CD4-positive, alpha-beta T cell (primary cell): ENCODE data around the gene PIK3R6. TPM values are rescaled to one million over a fixed set of nuclear protein-coding genes. Genes with fewer than 3 reads are reported as not detected.

ENCODE experiments used
- ATAC-seq: fragments of 200-7000 bp; cut with Tn5 transposase; one replicate; pipeline ENCODE4 v1.10.0; 2022; ENCODE audit warnings: mild to moderate bottlenecking; ENCODE audit not compliant: poor library complexity
- CTCF ChIA-PET: fragments of 350-600 bp; sonication (Branson Sonifier 250); formaldehyde crosslinking; loops from one replicate; lab custom pipeline; 2021; ENCODE audit warnings: antibody characterized with exemption, inconsistent platforms; lab: Charles Lee
- POLR2A ChIA-PET: fragments of 350-600 bp; sonication (Branson Sonifier 250); formaldehyde crosslinking; loops from one replicate; lab custom pipeline; 2021; ENCODE audit warnings: antibody characterized with exemption, inconsistent platforms; lab: Charles Lee
- DNase-seq, 14 experiments: peaks; one replicate each; pipeline ENCODE4 v3.0.0-alpha.2; 2013 to 2020; ENCODE audit warnings: mixed read lengths in 2 of 14
- H3K27ac ChIP-seq, 2 donors: one replicate each; pipeline versions ENCODE4 v1.5.1 to v1.7.0; 2013; ENCODE audit warnings: low read length in 2 of 2, low read depth in 1 of 2, mild to moderate bottlenecking in 1 of 2
- H3K27me3 ChIP-seq, 2 experiments: 1 replicate in 1 of 2; 2 replicates in 1 of 2; pipeline versions ENCODE4 v1.6.1 to v1.7.0; 2013; ENCODE audit warnings: low read length in 2 of 2, control low read depth in 1 of 2, mild to moderate bottlenecking in 1 of 2, moderate library complexity in 1 of 2; ENCODE audit not compliant: insufficient read depth in 2 of 2, control insufficient read depth in 1 of 2
- H3K36me3 ChIP-seq: one replicate; pipeline ENCODE4 v1.6.1; 2013; ENCODE audit warnings: low read length, control low read depth; ENCODE audit not compliant: insufficient read depth
- H3K4me1 ChIP-seq: one replicate; pipeline ENCODE4 v1.6.1; 2013; ENCODE audit warnings: low read length, control low read depth; ENCODE audit not compliant: insufficient read depth
- H3K4me3 ChIP-seq: one replicate; pipeline ENCODE4 v1.5.1; 2013; ENCODE audit warnings: mild to moderate bottlenecking, low read length, moderate library complexity
- H3K9me3 ChIP-seq, 2 experiments: 1 replicate in 1 of 2; 2 replicates in 1 of 2; pipeline versions ENCODE4 v1.6.1 to v1.7.0; 2013; ENCODE audit warnings: low read length in 2 of 2, mild to moderate bottlenecking in 2 of 2, control low read depth in 1 of 2, moderate library complexity in 1 of 2; ENCODE audit not compliant: control insufficient read depth in 1 of 2, insufficient read depth in 1 of 2
- H3K27ac Mint-ChIP-seq: one replicate; pipeline ENCODE4 v1.8.0; 2020; ENCODE audit warnings: mixed read lengths
- H3K27me3 Mint-ChIP-seq: one replicate; pipeline ENCODE4 v1.8.0; 2021; ENCODE audit warnings: mixed read lengths
- H3K36me3 Mint-ChIP-seq: one replicate; pipeline ENCODE4 v1.8.0; 2021; ENCODE audit warnings: low read depth, mixed read lengths
- H3K4me1 Mint-ChIP-seq: one replicate; pipeline ENCODE4 v1.8.0; 2021; ENCODE audit warnings: low read depth, mixed read lengths
- H3K4me3 Mint-ChIP-seq: one replicate; pipeline ENCODE4 v1.8.0; 2020; ENCODE audit warnings: mild to moderate bottlenecking, mixed read lengths
- H3K9me3 Mint-ChIP-seq: one replicate; pipeline ENCODE4 v1.8.0; 2020; ENCODE audit warnings: mixed read lengths
- intact Hi-C, 2 experiments: fragments of 100-400 bp; cut with DNase I in 1 of 2; cut with micrococcal nuclease in 1 of 2; formaldehyde crosslinking; loops; one replicate each; pipeline versions ENCODE4 v1.15.1 to v1.9.0; 2023 to 2025; cut with DNase I, micrococcal nuclease
- total RNA-seq, 174 experiments: library from RNA in 2 of 174; stranded (reverse) in 2 of 174; gene quantifications; one replicate each; pipeline ENCODE4 v1.2.3 and lab custom pipeline; 2021 to 2026
- TF ChIP-seq, protein P1 (sequence below): fragments of 200-600 bp; IDR thresholded peaks from one replicate; pipeline ENCODE4 v1.8.0; 2022; ENCODE audit warnings: antibody characterized with exemption, mild to moderate bottlenecking

Gene PIK3R6
- total RNA-seq, 2 experiments from 2014 or later, result 0.50 to 0.60 TPM

DNA sequence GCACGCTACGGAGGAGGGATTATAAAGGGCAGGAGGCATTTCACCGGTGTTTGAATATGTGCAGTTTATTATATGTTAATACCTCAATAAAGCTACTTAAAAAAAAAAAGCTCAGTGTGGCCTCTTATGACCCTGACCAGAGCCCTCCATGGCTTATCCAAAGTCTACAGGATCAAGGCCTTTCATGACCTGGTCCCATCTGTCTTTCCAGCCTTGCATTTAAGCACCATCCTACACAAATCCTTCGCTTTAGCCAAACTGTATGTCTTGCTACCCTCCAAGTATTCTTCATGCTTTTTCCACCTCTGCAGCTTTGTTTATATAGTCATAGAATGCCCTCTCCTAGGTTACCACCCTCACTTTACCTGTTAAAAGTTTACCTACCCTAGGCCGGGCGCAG, 74.8 kb downstream of the PIK3R6 start:
- POLR2A ChIA-PET, result no interaction called here
- H3K27ac ChIP-seq, result no peak overlapping the region

GRCh38 chr17:8791910-8792270, 75.6 kb downstream of the PIK3R6 start:
- TF ChIP-seq, protein P1, sequence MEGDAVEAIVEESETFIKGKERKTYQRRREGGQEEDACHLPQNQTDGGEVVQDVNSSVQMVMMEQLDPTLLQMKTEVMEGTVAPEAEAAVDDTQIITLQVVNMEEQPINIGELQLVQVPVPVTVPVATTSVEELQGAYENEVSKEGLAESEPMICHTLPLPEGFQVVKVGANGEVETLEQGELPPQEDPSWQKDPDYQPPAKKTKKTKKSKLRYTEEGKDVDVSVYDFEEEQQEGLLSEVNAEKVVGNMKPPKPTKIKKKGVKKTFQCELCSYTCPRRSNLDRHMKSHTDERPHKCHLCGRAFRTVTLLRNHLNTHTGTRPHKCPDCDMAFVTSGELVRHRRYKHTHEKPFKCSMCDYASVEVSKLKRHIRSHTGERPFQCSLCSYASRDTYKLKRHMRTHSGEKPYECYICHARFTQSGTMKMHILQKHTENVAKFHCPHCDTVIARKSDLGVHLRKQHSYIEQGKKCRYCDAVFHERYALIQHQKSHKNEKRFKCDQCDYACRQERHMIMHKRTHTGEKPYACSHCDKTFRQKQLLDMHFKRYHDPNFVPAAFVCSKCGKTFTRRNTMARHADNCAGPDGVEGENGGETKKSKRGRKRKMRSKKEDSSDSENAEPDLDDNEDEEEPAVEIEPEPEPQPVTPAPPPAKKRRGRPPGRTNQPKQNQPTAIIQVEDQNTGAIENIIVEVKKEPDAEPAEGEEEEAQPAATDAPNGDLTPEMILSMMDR, result no peak
- ChIA-PET POLR2A (no interaction called here), CTCF (interaction anchor here (0.8 kb wide), 1 partner anchor 10 kb away, joined by 4 read pairs; no protein-coding TSS in a partner anchor)
- no peaks in the 10 kb centered on the region for H3K9me3 Mint-ChIP-seq
- H3K36me3 Mint-ChIP-seq, result no peaks in the 10 kb centered on the region
- Histone ChIP-seq H3K9me3 (no peaks in the 10 kb centered on the region), H3K4me1 (no peaks in the 10 kb centered on the region), H3K27me3 (no peaks in the 10 kb centered on the region), H3K27ac (no peak overlapping the region), H3K36me3 (no peaks in the 10 kb centered on the region), H3K4me3 (no peak overlapping the region)
- H3K4me3 Mint-ChIP-seq, result no peak overlapping the region
- intact Hi-C loops, result no loop called here
- H3K4me1 Mint-ChIP-seq, result no peaks in the 10 kb centered on the region
- ATAC-seq (no peak), DNase-seq (peak in 2 of 14 experiments; percentile 44 to 54)
- no peaks in the 10 kb centered on the region for H3K27me3 Mint-ChIP-seq
- no peak overlapping the region for H3K27ac Mint-ChIP-seq

More for the DNA sequence above, 74.8 kb downstream of the PIK3R6 start:
- TF ChIP-seq, protein P1, result no peak
- H3K27me3 Mint-ChIP-seq, result no peaks in the 10 kb centered on the region
- Histone ChIP-seq H3K9me3 (no peaks in the 10 kb centered on the region), H3K27me3 (no peaks in the 10 kb centered on the region), H3K36me3 (no peaks in the 10 kb centered on the region), H3K4me1 (no peaks in the 10 kb centered on the region), H3K4me3 (no peak overlapping the region)
- H3K4me1 Mint-ChIP-seq, result no peaks in the 10 kb centered on the region
- DNase-seq, result no peak
- no peak overlapping the region for H3K27ac Mint-ChIP-seq
- no peak for ATAC-seq
- H3K4me3 Mint-ChIP-seq, result no peak overlapping the region
- no peaks in the 10 kb centered on the region for H3K36me3 Mint-ChIP-seq
- CTCF ChIA-PET, result interaction anchor here (0.8 kb wide), 1 partner anchor 11 kb away, joined by 4 read pairs; no protein-coding TSS in a partner anchor
- H3K9me3 Mint-ChIP-seq, result no peaks in the 10 kb centered on the region
- intact Hi-C loops, result no loop called here

DNA sequence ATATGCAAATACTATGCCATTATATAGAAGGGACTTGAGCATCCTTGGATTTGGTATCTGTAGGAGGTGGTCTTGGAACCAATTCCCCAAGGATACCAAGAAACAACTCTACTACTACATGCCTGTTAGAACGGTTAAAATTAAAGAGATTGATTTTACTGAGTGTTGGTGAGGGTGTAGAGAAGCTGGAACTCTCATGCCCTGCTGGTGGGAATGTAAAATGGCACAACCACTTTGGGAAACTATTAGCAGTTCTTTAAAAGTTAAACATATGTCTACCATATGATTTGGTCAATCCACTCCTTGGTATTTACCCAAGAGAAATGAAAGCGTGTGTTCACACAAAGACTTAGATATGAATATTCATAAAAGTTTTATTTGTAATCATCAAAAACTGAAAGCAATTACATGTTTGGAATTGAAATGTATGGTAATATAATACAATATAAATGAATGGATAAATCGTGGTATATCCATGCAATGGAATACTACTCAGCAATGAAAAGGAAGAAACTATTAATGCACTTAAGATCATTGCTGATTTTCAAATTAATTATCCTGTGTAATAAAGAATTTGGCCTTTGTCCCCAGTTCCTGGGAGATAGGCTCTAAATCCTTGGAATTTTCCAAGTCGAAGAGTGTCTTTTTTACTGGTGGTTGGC, 76.1 kb downstream of the PIK3R6 start:
- H3K4me3 Mint-ChIP-seq, result no peak overlapping the region
- ChIA-PET CTCF (no interaction called here), POLR2A (no interaction called here)
- Histone ChIP-seq H3K4me3 (no peak overlapping the region), H3K4me1 (no peaks in the 10 kb centered on the region), H3K27ac (no peak overlapping the region), H3K9me3 (no peaks in the 10 kb centered on the region), H3K36me3 (no peaks in the 10 kb centered on the region), H3K27me3 (no peaks in the 10 kb centered on the region)
- intact Hi-C loops, result no loop called here
- ATAC-seq (no peak), DNase-seq (no peak)
- H3K36me3 Mint-ChIP-seq, result no peaks in the 10 kb centered on the region
- H3K27ac Mint-ChIP-seq, result no peak overlapping the region
- TF ChIP-seq, protein P1, result no peak
- no peaks in the 10 kb centered on the region for H3K9me3 Mint-ChIP-seq
- H3K4me1 Mint-ChIP-seq, result no peaks in the 10 kb centered on the region
- H3K27me3 Mint-ChIP-seq, result no peaks in the 10 kb centered on the region
